ENCODE data around the gene CHKA. TPM values are rescaled to one million over a fixed set of nuclear protein-coding genes. Genes with fewer than 3 reads are reported as not detected.

CHKA gene
- total RNA-seq, 4 donors from 2014 or later = 27.7 to 72.5 (median 33.3) TPM

GRCh38 chr11:68163691-68164090 lies 42.5 kb upstream of the CHKA start:
- ATAC-seq (ENCODE audit: low FRiP score) (no peak), DNase-seq (ENCODE audit: low spot score) (no peak)
- TF ChIP-seq CTCF (IDR thresholded peaks at IDR 0.05) = no peak

GRCh38 chr11:68160100-68160695 lies 39.0 kb upstream of the CHKA start:
- no peak for ATAC-seq (ENCODE audit: low FRiP score)

GRCh38 chr11:68159665-68160064 lies 38.5 kb upstream of the CHKA start:
- no peak for TF ChIP-seq CTCF (IDR thresholded peaks at IDR 0.05)
- DNase-seq (ENCODE audit: low spot score) = no peak
- no peak for ATAC-seq (ENCODE audit: low FRiP score)

More at GRCh38 chr11:68160100-68160695, 39.0 kb upstream of the CHKA start:
- no peak for TF ChIP-seq CTCF (IDR thresholded peaks at IDR 0.05)
- no peak for DNase-seq (ENCODE audit: low spot score)

GRCh38 chr11:68159161-68159560 lies 38.0 kb upstream of the CHKA start:
- no peak for ATAC-seq (ENCODE audit: low FRiP score)
- TF ChIP-seq CTCF (IDR thresholded peaks at IDR 0.05) = no peak
- no peak for DNase-seq (ENCODE audit: low spot score)

GRCh38 chr11:68158580-68158979 lies 37.4 kb upstream of the CHKA start:
- DNase-seq (ENCODE audit: low spot score) = no peak
- no peak for TF ChIP-seq CTCF (IDR thresholded peaks at IDR 0.05)
- no peak for ATAC-seq (ENCODE audit: low FRiP score)

GRCh38 chr11:68153742-68154141 lies 32.6 kb upstream of the CHKA start:
- DNase-seq (ENCODE audit: low spot score) (no peak), ATAC-seq (ENCODE audit: low FRiP score) (no peak)
- no peak for TF ChIP-seq CTCF (IDR thresholded peaks at IDR 0.05)

GRCh38 chr11:68150037-68150436 lies 28.8 kb upstream of the CHKA start:
- no peak for TF ChIP-seq CTCF (IDR thresholded peaks at IDR 0.05)
- ATAC-seq (ENCODE audit: low FRiP score) (peak; percentile 62), DNase-seq (ENCODE audit: low spot score) (no peak)
